B cell (primary cell): ENCODE data around the gene PROB1.

Experiments
- CTCF ChIP-seq: fragments of 200-600 bp; IDR thresholded peaks from one replicate; pipeline ENCODE4 v1.8.0; 2022; ENCODE audit warnings: antibody characterized with exemption, mild to moderate bottlenecking
- EZH2 ChIP-seq: IDR thresholded peaks from 2 replicates; pipeline ENCODE4 v1.6.1; 2012; ENCODE audit warnings: borderline replicate concordance, low read depth, mild to moderate bottlenecking, moderate library complexity, low read length; ENCODE audit not compliant: insufficient read depth, poor library complexity, severe bottlenecking

GRCh38 chr5:139390639-139391569, 4.0 kb downstream of the PROB1 start:
- no peak for TF ChIP-seq CTCF
- no peak for TF ChIP-seq EZH2
